C4-2B (cell line): ENCODE measurements around the gene MOB2.

Experiments
- H3K27ac ChIP-seq: fragments of 450-650 bp; 2 replicates; pipeline ENCODE4 v1.5.1; 2017
- ZFX ChIP-seq: fragments of 450-650 bp; IDR thresholded peaks from 2 replicates; pipeline ENCODE4 v1.6.1; 2017
- TF ChIP-seq, protein P1 (sequence below): fragments of 450-650 bp; conservative IDR thresholded peaks from 2 replicates; pipeline ENCODE4 v1.5.1; 2017; ENCODE audit warnings: mild to moderate bottlenecking

The MOB2 gene

GRCh38 chr11:1494650-1495049 lies 8.1 kb upstream of the MOB2 start:
- no peak for TF ChIP-seq ZFX
- TF ChIP-seq, protein P1, sequence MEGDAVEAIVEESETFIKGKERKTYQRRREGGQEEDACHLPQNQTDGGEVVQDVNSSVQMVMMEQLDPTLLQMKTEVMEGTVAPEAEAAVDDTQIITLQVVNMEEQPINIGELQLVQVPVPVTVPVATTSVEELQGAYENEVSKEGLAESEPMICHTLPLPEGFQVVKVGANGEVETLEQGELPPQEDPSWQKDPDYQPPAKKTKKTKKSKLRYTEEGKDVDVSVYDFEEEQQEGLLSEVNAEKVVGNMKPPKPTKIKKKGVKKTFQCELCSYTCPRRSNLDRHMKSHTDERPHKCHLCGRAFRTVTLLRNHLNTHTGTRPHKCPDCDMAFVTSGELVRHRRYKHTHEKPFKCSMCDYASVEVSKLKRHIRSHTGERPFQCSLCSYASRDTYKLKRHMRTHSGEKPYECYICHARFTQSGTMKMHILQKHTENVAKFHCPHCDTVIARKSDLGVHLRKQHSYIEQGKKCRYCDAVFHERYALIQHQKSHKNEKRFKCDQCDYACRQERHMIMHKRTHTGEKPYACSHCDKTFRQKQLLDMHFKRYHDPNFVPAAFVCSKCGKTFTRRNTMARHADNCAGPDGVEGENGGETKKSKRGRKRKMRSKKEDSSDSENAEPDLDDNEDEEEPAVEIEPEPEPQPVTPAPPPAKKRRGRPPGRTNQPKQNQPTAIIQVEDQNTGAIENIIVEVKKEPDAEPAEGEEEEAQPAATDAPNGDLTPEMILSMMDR, result no peak
- no peak overlapping the region; the same call in 1 of the 2 replicates for H3K27ac ChIP-seq

GRCh38 chr11:1493650-1494244 lies 7.2 kb upstream of the MOB2 start:
- no peak overlapping the region for H3K27ac ChIP-seq
- TF ChIP-seq ZFX, result no peak
- TF ChIP-seq, protein P1, result no peak

DNA sequence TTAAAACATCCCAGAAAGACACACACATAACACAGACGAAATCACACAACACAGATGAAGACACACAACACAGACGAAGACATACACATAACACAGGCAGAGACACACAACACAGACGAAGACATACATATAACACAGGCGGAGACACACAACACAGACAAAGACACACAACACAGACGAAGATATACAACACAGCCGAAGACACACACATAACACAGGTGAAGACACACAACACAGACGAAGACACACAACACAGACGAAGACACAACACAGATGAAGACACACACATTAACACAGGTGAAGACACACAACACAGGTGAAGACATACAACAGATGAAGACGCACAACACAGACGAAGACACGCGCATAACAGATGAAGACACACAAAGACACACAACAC lies 4.8 kb upstream of the MOB2 start:
- TF ChIP-seq, protein P1, result no peak
- no peak for TF ChIP-seq ZFX
- H3K27ac ChIP-seq, result no peak overlapping the region

- TF ChIP-seq, protein P1, result no peak
- no peak for TF ChIP-seq ZFX
- no peak overlapping the region for H3K27ac ChIP-seq
Observed at GRCh38 chr11:1490651-1491050, 4.1 kb upstream of the MOB2 start.

DNA sequence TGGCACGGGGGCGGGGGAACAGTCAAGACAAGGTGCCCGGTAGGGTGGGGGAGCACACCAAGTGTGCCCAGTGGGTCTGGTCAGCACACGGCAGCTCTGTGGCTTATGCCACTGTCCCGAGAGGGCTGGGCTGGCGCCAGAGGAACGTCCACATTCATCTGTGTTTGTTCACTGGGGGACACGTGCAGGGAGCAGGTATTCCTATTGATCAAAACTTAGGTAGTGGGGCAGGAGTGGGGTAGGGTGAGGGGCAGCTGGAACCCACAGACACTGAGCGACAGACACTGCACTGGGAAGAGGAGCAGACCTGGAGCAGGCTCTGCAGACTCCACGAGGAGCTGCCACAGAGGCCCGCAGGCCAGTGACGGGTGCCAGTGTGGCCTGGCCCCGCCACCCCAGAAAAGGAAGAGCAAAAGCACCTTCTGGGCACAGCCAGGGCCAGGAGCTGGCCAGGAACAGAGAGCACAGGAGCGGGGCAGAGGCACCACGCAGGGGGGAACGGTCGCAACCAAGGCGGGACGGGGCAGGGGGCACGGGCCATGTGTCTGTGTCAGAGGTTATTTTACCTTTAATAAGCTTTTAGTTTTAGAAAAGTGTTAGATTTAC lies 2.1 kb upstream of the MOB2 start:
- no peak for TF ChIP-seq ZFX
- TF ChIP-seq, protein P1, result no peak
- no peak overlapping the region for H3K27ac ChIP-seq

GRCh38 chr11:1487851-1488574 lies 1.4 kb upstream of the MOB2 start:
- H3K27ac ChIP-seq, result no peak overlapping the region
- TF ChIP-seq, protein P1, result no peak
- no peak for TF ChIP-seq ZFX
